GM12891 (cell line): ENCODE measurements around the gene GAS1.

Experiments used
- POLR2A ChIP-seq: IDR thresholded peaks from 2 replicates; pipeline ENCODE4 v1.6.1; 2011; ENCODE audit warnings: low read depth, low read length, control low read depth
- POLR2AphosphoS5 ChIP-seq: IDR thresholded peaks from 2 replicates; pipeline ENCODE4 v1.6.1; 2011; ENCODE audit warnings: low read depth, low read length, control low read depth
- SPI1 ChIP-seq: IDR thresholded peaks from 2 replicates; pipeline ENCODE4 v1.6.1; 2011; ENCODE audit warnings: low read depth, low read length, control low read depth
- TAF1 ChIP-seq: IDR thresholded peaks from 2 replicates; pipeline ENCODE4 v1.6.1; 2011; ENCODE audit warnings: low read depth, low read length, control low read depth

DNA sequence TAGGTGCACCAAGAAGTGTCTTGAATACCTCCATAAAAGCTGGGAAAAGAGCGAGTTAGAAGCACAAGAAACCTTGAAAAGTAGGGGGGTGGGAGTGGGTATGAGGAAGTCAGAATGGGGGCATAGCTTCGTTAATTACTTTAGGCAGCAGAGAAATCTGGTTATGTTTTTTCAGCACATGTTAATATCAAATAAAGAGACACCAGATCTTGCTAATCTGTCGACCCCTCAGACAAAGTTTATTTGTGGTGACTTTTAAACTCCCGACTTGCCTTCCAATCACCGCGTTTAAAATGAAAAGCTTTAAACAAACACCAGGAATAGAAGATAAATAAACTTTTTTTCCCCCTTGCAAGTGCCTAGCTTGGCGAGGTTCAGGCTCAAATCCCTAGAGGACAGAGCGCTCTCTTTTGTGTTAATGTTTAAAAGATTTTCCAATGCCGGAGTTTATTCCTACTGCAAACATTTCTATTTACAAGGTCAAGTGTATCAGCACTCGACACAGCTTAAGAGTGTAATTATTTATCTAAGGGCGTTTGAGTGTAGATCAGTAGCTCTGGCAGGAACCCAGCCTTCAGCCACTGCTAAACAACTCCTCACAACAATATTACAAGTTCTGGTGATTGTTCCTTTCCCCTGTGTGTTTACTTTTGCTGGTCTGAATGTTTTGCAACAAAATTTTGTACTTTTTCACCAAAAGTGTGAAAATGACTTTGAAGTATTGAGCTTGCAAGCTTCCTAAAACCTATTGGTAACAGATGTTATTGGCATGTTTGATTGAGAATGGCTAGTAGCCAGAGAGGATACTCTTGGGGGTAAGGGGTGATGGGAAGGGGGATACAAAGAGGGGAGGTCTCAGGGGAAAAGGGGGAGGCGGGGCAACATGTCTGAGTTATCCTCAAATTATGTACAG lies 3.8 kb downstream of the GAS1 start:
- TF ChIP-seq POLR2A (no peak), TAF1 (no peak), SPI1 (no peak), POLR2AphosphoS5 (no peak)
